ENCODE measurements around the gene BTBD19.

DNA sequence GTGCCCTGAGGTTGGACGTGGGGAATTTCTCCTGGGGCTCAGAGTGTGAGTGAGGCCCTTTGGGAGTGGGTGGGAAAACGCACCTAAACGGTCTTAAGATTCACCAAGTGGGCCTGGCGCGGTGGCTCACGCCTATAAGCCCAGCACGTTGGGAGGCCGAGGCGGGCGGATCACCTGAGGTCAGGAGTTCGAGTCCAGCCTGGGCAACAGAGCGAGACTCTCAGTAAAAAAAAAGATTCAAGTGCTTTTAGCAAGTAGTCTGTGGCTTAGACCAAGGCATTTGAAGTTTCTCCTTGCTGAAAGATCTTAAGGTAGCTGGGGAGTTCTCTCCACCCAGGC, 31.6 kb upstream of the BTBD19 start:
- TF ChIP-seq, protein P1, sequence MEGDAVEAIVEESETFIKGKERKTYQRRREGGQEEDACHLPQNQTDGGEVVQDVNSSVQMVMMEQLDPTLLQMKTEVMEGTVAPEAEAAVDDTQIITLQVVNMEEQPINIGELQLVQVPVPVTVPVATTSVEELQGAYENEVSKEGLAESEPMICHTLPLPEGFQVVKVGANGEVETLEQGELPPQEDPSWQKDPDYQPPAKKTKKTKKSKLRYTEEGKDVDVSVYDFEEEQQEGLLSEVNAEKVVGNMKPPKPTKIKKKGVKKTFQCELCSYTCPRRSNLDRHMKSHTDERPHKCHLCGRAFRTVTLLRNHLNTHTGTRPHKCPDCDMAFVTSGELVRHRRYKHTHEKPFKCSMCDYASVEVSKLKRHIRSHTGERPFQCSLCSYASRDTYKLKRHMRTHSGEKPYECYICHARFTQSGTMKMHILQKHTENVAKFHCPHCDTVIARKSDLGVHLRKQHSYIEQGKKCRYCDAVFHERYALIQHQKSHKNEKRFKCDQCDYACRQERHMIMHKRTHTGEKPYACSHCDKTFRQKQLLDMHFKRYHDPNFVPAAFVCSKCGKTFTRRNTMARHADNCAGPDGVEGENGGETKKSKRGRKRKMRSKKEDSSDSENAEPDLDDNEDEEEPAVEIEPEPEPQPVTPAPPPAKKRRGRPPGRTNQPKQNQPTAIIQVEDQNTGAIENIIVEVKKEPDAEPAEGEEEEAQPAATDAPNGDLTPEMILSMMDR (IDR thresholded peaks at IDR 0.05) = no peak
- TF ChIP-seq POLR2A (IDR thresholded peaks at IDR 0.05) = no peak
